ENCODE results near the gene TDRD10. TPM values are rescaled to one million over a fixed set of nuclear protein-coding genes. Genes with fewer than 3 reads are reported as not detected.

Gene TDRD10
- total RNA-seq, 1 experiment from 2014 or later, result 0.31 TPM

GRCh38 chr1:154539486-154540483 lies 37.8 kb downstream of the TDRD10 start:
- Histone ChIP-seq H3K9ac (ENCODE audit: extremely low read depth, insufficient read length, low read length) (no peak overlapping the region), H3K4me1 (ENCODE audit: insufficient read depth, low read length) (no peaks in the 10 kb centered on the region), H2BK12ac (ENCODE audit: insufficient read length, low read depth, low read length) (no peak overlapping the region), H4K91ac (ENCODE audit: insufficient read length, low read depth, low read length) (no peak overlapping the region), H2BK120ac (ENCODE audit: low read depth, low read length, poor library complexity, severe bottlenecking) (no peak overlapping the region), H3K23ac (ENCODE audit: insufficient read length, low read depth, low read length) (no peak overlapping the region), H4K5ac (ENCODE audit: insufficient read length, low read depth, low read length) (no peak overlapping the region), H3K79me2 (ENCODE audit: insufficient read depth, low read length) (no peaks in the 10 kb centered on the region), H2BK20ac (ENCODE audit: low read depth, low read length, poor library complexity, severe bottlenecking) (no peak overlapping the region), H2AFZ (ENCODE audit: low read length) (no peak overlapping the region), H3K27ac (ENCODE audit: insufficient read length, low read depth, low read length) (no peak overlapping the region), H2BK15ac (ENCODE audit: low read depth, low read length) (no peak overlapping the region), H3K56ac (ENCODE audit: insufficient read length, low read depth, low read length) (no peak overlapping the region), H3K14ac (ENCODE audit: insufficient read depth, low read length) (no peak overlapping the region; the same call in 1 of the 2 replicates), H3K79me1 (ENCODE audit: insufficient read depth, low read depth, low read length, poor library complexity, severe bottlenecking) (no peaks in the 10 kb centered on the region), H4K8ac (replicated peaks; ENCODE audit: insufficient read length, low read depth, low read length) (no peak overlapping the region), H4K20me1 (ENCODE audit: control insufficient read depth, insufficient read depth, insufficient read length) (no peaks in the 10 kb centered on the region), H2AK5ac (ENCODE audit: insufficient read length, low read length) (no peak overlapping the region), H3K18ac (ENCODE audit: insufficient read length, low read depth, low read length) (no peak overlapping the region), H3K27me3 (ENCODE audit: insufficient read depth, low read length) (no peaks in the 10 kb centered on the region), H3K9me3 (ENCODE audit: control insufficient read depth, low read depth, low read length) (no peaks in the 10 kb centered on the region), H2BK5ac (ENCODE audit: insufficient read length, low read length) (no peak overlapping the region), H3K4ac (ENCODE audit: low read depth, low read length) (no peak overlapping the region), H3T11ph (ENCODE audit: low read length) (no peak overlapping the region), H3K23me2 (ENCODE audit: insufficient read length, low read depth, low read length, poor library complexity, severe bottlenecking) (no peaks in the 10 kb centered on the region), H3K4me2 (ENCODE audit: insufficient read depth, insufficient read length, low read length) (no peak overlapping the region)
- no peak for TF ChIP-seq CTCF (conservative IDR thresholded peaks at IDR 0.05)
- no CpG with 5 or more reads among the region's 9 CpGs for WGBS (ENCODE audit: extremely low coverage, insufficient read length, low lambda C conversion rate)
- Mint-ChIP-seq H3K27ac (no peak overlapping the region), H3K36me3 (ENCODE audit: insufficient read depth in 1 of 3, low read depth in 3 of 3) (no peaks in the 10 kb centered on the region), H3K9me3 (no peaks in the 10 kb centered on the region), H3K4me3 (no peak overlapping the region), H3K4me1 (peaks cover 16 to 21% of the 10 kb centered on the region in 2 experiments), H3K27me3 (ENCODE audit: low read depth) (peaks cover 10% of the 10 kb centered on the region)
- no peak for DNase-seq
